Esophagus squamous epithelium (tissue), 5 donors: ENCODE results near the gene SUN5. TPM values are rescaled to one million over a fixed set of nuclear protein-coding genes. Genes with fewer than 3 reads are reported as not detected.

Experiments used
- DNase-seq: peaks from one replicate; lab custom pipeline; 2025; lab: John Stamatoyannopoulos, UW
- H3K27ac ChIP-seq, 4 donors: fragments of 200-600 bp; sonication (generic); one replicate each; pipeline ENCODE4 v1.5.1; 2016 to 2019; ENCODE audit warnings: mild to moderate bottlenecking in 1 of 4
- H3K27me3 ChIP-seq, 4 donors: fragments of 200-600 bp; sonication (generic); 1 replicate in 3 of 4; 2 replicates in 1 of 4; pipeline versions ENCODE4 v1.5.1 to v1.6.0; 2017 to 2021; ENCODE audit warnings: antibody characterized with exemption in 1 of 4
- H3K36me3 ChIP-seq, 3 donors: fragments of 200-600 bp; sonication (generic); one replicate each; pipeline ENCODE4 v1.5.1; 2016 to 2019
- H3K4me1 ChIP-seq, 3 donors: fragments of 200-600 bp; sonication (generic); one replicate each; pipeline ENCODE4 v1.5.1; 2017 to 2019
- H3K4me3 ChIP-seq, 4 donors: fragments of 200-600 bp; sonication (generic); 1 replicate in 3 of 4; 2 replicates in 1 of 4; pipeline ENCODE4 v1.5.1; 2016 to 2019; ENCODE audit warnings: mild to moderate bottlenecking in 2 of 4, moderate library complexity in 1 of 4
- H3K9me3 ChIP-seq, 3 donors: fragments of 200-600 bp; sonication (generic); one replicate each; pipeline ENCODE4 v1.5.1; 2016 to 2019
- CTCF ChIP-seq, 6 experiments: fragments of 450-650 bp in 4 of 6; fragments of 200-600 bp in 2 of 6; sonication (generic) in 2 of 6; IDR thresholded peaks; one replicate each; pipeline ENCODE4 v1.5.1; 2016 to 2019; ENCODE audit warnings: antibody characterized with exemption in 6 of 6, mild to moderate bottlenecking in 4 of 6, moderate library complexity in 4 of 6
- POLR2A ChIP-seq, 4 donors: fragments of 450-650 bp; IDR thresholded peaks; one replicate each; pipeline ENCODE4 v1.6.1; 2017; ENCODE audit warnings: antibody characterized with exemption in 4 of 4, mild to moderate bottlenecking in 4 of 4, moderate library complexity in 3 of 4
- WGBS, 2 donors: methylation state at CpG; one replicate each; pipeline ENCODE4 v1.1.5; 2018; 5-methylcytosine and 5-hydroxymethylcytosine counted together
- intact Hi-C: fragments of 100-400 bp; cut with DNase I; formaldehyde crosslinking; loops from one replicate; pipeline ENCODE4 v1.15.0; 2022
- total RNA-seq, 4 donors: library from RNA; depleted of rRNA; stranded (reverse); fragments of >200 nt; gene quantifications; one replicate each; pipeline ENCODE4 v1.1.0, GENCODE V29; 2016
- donor health status: DM: yes; HTN: yes; CAD: no.

Gene SUN5
- total RNA-seq, 4 donors from 2014 or later = not detected

- Histone ChIP-seq H3K36me3 (no peaks in the 10 kb centered on the region), H3K27me3 (peaks cover 0 to 29% (median 0%) of the 10 kb centered on the region in 4 donors), H3K4me3 (no peak overlapping the region), H3K27ac (no peak overlapping the region), H3K9me3 (no peaks in the 10 kb centered on the region), H3K4me1 (no peaks in the 10 kb centered on the region)
- intact Hi-C loops = no loop called here
- no peak for DNase-seq
- TF ChIP-seq CTCF (IDR thresholded peaks at IDR 0.05) (no peak), POLR2A (IDR thresholded peaks at IDR 0.05) (no peak)
- WGBS, 2 donors = 52 to 62% methylated on average over 3 to 6 of the region's 6 CpGs
Measured at GRCh38 chr20:32980990-32981389, 23.2 kb downstream of the SUN5 start.

- no peaks in the 10 kb centered on the region for H3K9me3 ChIP-seq
- H3K36me3 ChIP-seq = no peaks in the 10 kb centered on the region
- intact Hi-C loops = no loop called here
- H3K27me3 ChIP-seq = peaks cover 0 to 23% (median 0%) of the 10 kb centered on the region in 4 donors
- no peak for TF ChIP-seq CTCF (IDR thresholded peaks at IDR 0.05)
- no peak for TF ChIP-seq POLR2A (IDR thresholded peaks at IDR 0.05)
- H3K4me1 ChIP-seq = no peaks in the 10 kb centered on the region
- no peak overlapping the region for H3K27ac ChIP-seq
- 56 to 94% methylated on average over 5 of the region's 19 CpGs for WGBS, 2 donors
- no peak overlapping the region for H3K4me3 ChIP-seq
- no peak for DNase-seq
Measured at GRCh38 chr20:32980131-32980941, 23.9 kb downstream of the SUN5 start.

GRCh38 chr20:32979201-32979998 is 24.8 kb downstream of the SUN5 start:
- no peaks in the 10 kb centered on the region for H3K36me3 ChIP-seq
- no peak overlapping the region for H3K4me3 ChIP-seq
- intact Hi-C loops = no loop called here
- no peak overlapping the region for H3K27ac ChIP-seq
- H3K27me3 ChIP-seq = peaks cover 0 to 16% (median 0%) of the 10 kb centered on the region in 4 donors
- TF ChIP-seq CTCF (IDR thresholded peaks at IDR 0.05) (no peak), POLR2A (IDR thresholded peaks at IDR 0.05) (no peak)
- no peaks in the 10 kb centered on the region for H3K4me1 ChIP-seq
- no peaks in the 10 kb centered on the region for H3K9me3 ChIP-seq
- no peak for DNase-seq
- WGBS, 2 donors = 72 to 77% methylated on average over 6 to 8 of the region's 9 CpGs

GRCh38 chr20:32978009-32978335 is 26.3 kb downstream of the SUN5 start:
- H3K27me3 ChIP-seq = peaks cover 0 to 16% (median 0%) of the 10 kb centered on the region in 4 donors

More at GRCh38 chr20:32978009-32978335, 26.3 kb downstream of the SUN5 start:
- H3K36me3 ChIP-seq = no peaks in the 10 kb centered on the region
- H3K4me3 ChIP-seq = no peak overlapping the region
- H3K9me3 ChIP-seq = no peaks in the 10 kb centered on the region
- TF ChIP-seq POLR2A (IDR thresholded peaks at IDR 0.05) (no peak), CTCF (IDR thresholded peaks at IDR 0.05) (no peak)
- peaks cover 0 to under 1% (median 0%) of the 10 kb centered on the region in 3 donors for H3K4me1 ChIP-seq
- whole genome bisulfite sequencing, 2 donors = 72 to 100% methylated on average over 1 to 3 of the region's 7 CpGs
- DNase-seq = no peak
- intact Hi-C loops = no loop called here
- no peak overlapping the region for H3K27ac ChIP-seq
